NOMO-1 treated with DMSO at 0.1 percent for 48 hours (cell line): ENCODE measurements around the gene CCDC158.
"Not testable (repeated sequence)": the region's sequence is repeated elsewhere in the genome, so short reads cannot be mapped to it uniquely, and the experiment has no call there.

Experiments
- DNase-seq: peaks from one replicate; lab custom pipeline; 2025; ENCODE audit not compliant: unreplicated experiment; lab: John Stamatoyannopoulos, UW

CCDC158 gene

DNA sequence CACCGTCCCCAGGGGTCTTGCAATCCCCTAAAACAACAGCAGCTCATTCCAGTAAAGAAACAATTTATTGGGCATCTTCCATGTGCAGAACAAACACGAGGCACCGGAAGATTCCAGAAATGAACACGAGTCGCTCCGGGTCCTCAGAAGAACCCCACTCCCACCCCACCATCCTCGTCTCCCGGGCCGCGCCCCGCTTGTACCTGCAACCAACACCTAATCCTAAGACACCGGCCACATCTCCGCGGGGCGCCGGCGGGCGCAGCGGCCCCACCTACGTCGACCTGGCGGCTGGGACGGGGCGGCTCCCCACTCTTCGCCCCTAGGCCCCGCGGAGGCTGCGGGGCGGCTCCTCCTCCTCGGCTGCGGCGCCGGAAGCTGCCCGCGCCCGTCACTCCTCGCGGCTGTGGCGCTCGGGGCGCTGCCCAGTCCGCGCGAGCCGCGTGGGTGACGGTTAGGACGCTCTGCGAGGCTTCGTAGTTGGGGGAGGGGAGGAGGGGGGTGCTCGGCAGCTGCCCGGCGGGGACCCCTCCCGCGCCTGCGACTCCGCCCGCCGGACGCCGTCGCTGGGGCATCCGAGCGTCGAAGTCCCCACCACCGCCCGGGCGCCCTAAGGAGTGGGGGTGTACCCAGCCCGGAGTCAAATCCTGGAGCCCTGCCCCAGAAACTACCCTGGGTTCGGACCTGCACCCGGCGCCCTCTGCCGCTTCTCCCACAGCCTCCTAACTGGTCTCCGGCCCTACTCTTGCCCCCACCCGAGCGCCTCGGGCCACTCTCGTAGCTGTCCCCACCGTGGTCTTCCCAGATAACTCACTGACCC lies at the start of gene CCDC158:
TSS of gene CCDC158 (minus strand) at position 380 of the 820 bp plus-strand sequence. CDS start 17,934 bp downstream, outside the sequence.
- no peak for DNase-seq

DNA sequence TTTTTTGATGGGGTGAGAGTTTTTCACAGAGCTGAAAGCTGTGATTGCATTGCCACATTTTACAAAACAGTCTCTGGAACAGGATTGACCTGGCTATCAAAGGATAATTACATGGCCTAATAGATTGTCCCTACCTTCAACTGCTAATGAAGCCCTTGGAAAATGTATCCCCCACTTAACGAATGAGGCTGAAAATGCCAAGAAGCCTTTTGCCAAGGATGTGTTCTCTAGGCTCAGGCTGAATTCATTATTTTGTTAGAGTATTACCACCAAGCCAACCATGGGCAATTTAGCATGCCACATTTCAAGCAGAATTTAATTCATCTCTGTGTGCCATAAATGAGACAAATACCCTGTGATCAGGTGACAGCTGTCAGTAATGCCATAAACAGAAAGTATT lies 49.6 kb upstream of the CCDC158 start:
- no peak for DNase-seq

DNA sequence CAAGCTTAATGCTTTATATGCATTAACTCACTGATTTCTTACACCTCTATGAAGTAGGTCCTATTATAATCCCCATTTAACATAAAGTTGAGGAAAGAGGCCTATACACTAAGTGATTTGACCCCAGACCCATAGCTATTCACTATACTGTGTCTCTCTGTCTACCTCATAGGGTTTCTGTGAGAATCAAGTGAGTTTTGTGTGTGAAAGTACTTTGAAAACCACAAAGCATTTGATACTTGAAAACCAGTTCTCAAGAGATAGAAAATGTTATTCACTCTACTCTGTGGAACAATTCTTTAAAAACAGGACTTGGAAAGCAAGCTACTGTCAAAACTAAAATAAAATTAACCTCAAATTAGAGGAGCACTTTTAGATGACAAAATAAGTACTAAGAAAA lies 49.1 kb upstream of the CCDC158 start:
- no peak for DNase-seq

DNA sequence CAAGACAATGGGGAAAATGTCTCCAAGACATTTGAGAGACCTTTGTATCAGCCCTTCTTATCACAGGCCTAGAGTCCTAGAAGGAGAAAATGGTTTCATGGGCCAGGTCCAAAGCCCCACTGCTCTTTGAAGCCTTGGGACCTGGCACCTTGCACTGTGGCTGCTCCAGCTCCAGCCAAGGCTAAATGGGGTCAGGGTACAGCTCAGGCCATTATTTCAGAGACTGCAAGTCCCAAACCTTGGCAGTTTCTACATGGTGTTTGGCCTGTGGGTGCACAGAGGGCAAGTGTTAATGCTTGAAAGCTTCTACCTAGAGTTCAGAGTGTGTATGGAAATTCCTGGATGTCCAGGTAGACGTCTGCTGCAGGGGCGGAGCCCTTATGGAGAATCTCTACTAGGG lies 42.6 kb upstream of the CCDC158 start:
- DNase-seq: no peak

DNA sequence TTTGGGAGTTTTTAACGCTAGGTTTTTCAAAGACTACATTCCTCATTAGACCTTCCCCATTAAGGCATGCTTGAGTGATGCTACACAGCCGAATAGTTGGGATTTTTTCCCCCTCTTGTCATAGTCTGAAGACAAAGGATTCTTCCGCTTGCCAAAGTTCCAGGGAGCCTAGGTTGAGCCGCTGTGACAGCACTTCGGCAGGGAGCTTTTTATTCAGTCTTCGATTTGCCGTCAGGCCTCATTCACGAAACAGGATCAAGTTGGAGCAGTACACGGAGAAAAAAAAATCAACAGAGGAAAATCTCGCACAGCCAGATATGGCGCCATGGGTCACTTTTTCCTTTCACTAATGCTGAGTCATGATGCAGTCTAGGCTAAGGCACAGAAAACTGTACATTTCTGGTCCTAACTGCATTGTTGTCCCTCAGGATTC lies 38.4 kb upstream of the CCDC158 start:
- DNase-seq: no peak

DNA sequence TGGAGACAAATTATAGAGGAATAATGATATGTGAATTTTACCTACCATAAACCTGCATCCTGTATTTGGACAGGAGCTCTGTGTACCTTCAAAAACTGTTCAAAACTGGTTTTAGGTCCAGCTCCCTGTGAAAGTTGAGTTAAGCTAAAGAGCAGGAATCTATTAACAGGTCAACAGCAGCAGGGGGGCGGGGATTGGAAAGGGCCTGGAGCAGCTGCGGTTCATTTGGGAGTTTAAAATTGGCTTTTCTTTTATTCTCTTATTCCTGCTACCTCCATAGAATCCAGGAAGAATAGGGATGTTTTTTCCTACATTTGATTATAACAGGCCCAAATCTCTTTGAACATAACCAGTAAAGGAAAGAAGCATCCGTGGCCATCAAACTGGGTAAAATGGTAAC lies 37.9 kb upstream of the CCDC158 start:
- DNase-seq: no peak

DNA sequence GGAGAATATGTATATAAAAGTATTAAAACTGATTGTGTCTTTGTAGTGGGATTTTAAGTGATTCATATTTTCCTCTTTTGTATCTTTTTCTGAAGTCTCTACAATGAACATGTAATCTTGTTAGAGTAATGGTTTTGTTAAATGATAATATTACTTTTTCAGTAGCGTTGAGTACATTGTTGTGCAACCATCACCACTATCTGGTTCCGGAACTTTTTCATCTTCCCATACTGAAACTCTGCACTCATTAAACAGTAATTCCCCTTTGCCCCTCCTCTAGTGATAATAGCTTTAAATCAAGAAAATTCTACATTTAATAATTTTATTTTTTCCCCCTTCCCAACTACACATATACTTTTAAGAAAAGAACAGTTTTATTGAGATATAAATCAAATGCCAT lies 37.4 kb upstream of the CCDC158 start:
- no peak for DNase-seq

DNA sequence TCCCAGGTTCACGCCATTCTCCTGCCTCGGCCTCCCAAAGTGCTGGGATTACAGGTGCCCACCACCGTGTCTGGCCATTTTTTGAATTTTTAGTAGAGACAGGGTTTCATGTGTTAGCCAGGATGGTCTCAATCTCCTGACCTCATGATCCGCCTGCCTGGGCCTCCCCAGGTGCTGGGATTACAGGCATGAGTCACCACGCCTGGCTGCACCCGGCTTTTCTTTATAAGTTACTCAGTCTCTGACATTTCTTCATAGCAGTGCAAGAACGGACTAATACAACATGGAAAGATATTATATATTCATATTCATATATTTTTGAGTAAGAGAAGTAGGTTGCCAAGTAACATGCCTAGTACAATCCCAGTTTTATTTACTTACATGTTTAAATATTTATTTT lies 36.9 kb upstream of the CCDC158 start:
- no peak for DNase-seq

DNA sequence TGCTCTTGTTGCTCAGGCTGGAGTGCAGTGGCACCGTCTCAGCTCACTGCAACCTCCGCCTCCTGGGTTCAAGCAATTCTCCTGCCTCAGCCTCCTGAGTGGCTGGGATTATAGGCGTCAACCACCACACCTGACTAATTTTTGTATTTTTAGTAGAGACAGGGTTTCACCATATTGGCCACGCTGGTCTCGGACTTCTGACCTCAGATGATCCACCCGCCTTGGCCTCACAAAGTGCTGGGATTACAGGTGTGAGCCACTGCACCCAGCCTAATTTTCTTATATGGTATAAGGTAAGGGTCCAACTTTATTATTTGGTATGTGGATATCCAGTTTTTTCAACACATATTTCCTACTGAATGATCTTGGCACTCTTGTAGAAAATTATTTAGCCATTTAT lies 33.1 kb upstream of the CCDC158 start:
- DNase-seq: not testable (repeated sequence)

DNA sequence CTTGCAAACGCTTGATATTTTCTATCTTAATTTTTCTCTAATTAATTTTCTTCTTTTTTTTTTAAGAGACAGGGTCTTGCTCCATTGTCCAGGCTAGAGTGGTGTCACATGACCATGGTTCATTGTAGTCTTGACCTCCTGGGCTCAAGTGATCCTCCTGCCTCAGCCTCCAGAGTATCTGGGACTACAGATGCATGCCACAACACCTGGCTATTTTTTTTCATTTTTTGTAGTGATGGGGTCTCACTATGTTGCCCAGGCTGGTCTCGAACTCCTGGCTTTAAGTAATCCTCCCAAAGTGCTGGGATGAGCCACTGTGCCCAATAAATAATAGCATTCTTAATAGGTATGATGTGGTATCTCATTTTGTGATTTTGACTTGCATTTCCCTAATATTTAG lies 32.3 kb upstream of the CCDC158 start:
- no peak for DNase-seq

DNA sequence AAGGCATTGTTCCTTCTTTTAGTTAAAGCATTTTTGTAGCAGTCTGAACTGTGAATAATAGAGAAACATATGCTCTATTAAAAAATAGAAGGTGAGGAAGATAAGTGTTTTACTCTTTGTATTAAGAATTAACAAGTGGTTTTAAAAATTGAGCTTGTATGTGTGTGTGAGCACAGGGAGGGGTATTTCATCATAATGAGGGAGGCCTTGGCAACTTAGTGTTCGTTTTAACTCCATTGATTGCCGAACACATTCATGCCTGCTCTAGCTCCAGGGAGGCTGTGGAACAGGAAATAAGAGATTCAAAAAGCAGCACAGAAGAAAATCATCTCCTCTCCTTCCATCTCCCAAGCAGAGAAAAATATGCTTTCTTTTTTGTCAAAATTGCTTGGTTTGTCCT lies 28.9 kb upstream of the CCDC158 start:
- DNase-seq: no peak

DNA sequence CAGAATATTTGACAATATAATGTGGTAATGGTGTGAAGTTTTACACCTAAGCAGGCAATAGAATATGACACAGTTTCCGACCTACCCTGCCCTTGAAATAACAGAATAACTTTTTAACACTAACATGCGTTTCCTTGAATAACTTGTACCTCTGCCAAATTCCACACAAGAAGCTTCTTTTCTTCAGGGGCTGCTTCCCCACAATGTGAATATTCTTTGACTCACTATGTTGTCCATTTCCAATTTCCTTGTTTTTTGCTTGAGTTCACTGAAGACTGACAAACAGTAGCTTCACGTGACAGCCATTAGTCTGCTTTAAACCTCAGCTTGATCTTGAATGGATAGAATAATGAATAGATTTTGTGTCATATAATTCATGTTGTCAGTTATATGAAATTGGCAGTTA lies 28.4 kb upstream of the CCDC158 start:
- no peak for DNase-seq

DNA sequence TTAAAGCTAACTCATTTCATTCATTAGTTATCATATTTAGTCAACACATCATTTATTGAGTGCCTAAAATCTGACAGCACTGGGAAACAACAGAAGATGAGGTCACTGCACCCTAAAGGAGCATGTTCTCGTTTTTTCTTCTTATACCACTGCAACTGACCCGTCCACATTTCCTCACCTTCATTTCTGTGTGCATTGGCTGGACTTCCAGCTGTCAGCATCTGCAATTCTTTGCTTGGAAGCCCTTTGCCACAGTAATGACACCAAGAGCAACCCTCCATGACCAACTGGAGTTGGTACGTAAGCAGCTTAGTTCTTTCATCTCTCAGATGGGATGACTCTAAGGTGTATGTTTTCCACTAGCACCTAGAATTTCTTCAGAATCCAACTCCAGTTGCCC lies 27.3 kb upstream of the CCDC158 start:
- DNase-seq: no peak

DNA sequence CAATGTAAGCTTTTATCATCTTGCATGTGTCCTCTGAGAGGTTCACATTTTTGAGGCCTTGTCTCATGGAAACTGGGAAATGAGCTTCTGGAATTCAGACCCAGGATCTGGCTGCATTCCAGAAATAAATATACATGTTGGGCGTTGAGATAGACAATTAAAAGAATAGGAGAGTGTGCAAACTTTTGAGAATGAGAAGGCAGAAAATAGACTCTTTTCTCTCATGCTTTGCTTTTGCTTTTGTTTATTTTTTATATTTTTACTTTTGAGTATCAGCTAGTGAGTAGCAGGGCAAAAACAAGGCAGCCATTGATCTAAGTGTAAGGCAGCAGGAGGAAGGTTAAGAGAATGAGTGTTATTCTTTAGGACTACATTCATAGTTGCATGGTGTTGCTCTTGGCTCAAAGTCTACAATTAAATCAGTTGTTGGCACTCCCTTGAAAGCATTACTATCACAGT lies 26.5 kb upstream of the CCDC158 start:
- DNase-seq: no peak

DNA sequence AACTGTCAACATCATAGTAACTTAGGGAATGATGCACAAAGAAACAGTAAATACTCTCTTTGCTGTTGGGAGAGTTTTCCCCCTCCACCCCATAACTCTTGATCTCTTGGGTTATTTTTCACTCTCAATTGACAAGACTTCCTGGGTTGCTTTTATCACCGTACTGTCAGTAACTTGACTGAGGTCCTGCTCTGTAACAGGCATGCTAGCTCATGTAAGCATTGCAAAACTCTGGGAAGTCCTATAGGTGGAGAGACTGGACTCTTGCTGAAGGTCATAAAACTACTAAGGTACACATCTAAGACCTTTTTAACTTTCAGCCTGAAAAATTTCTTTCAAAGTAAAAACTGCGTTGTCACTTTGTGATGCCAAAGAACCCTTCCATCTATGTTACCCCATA lies 25.0 kb upstream of the CCDC158 start:
- DNase-seq: no peak

DNA sequence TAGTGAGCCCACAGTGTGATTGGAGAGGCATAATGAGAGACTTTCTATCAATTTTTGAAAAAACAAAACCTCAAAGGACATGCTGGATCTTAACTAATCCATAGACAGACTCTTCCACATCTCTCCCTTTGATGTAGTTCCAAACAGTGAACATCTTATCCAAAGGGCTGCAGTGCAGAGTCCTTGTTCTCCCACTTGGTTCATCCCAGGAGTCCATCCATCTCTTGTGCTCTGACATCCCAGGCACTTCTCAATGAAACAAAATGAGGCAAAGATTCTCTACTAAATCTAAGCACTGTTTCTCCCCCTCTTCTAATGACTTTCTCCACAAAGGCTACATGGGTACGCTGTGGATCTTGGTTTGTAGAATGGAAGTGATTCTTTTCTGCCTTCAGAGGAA lies 22.4 kb upstream of the CCDC158 start:
- no peak for DNase-seq

DNA sequence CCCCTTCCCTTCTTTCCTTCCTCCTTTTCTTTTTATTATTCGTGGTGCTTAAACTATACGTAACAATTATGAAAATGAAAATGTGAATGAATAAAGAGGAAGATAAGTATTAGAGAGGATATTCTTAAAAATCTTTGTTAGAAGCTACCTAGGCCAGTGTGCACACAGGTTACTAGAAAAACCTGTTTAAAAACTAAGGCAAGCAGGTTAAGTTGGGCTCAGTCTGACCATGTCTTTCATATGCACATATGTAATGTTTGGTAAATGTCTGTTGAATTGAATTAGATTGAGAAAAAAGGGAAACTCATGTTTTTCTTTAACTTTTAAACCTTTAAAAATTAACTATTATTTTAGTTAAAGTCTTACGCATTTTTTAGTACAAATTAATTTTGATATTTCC lies 21.9 kb upstream of the CCDC158 start:
- DNase-seq: no peak

DNA sequence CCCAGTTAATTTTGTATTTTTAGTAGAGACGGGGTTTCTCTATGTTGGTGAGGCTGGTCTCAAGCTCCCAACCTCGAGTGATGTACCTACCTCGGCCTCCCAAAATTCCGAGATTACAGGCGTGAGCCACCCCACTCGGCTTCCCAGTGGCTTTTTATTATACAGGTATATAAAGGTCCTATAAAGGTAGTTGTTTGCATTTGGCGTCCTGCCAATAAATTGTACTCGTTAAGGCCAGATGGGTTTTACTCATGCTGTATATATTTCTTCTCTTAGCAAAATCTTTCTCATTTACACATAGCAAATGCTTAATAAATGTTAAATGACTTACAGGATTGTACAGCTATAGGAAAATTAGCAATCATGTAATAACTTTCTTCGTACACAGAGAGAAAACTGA lies 20.9 kb upstream of the CCDC158 start:
- DNase-seq: no peak

DNA sequence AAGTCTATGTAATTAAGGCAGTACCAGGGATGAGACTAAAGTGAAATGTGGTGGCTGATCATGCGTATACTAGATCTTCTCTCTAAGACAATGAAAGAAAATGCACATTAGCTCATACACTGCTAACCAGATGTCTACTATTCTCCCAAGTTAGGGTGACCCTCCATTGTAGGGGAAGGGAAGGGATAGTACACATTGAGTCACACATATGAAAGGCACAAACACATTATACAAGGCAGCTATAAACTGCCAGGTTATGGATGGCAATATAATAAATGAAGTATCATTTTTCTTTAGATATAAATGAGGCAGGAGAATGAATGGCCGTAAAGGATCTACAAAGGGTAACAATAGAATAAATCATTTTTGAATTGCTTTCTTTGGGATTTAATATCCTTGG lies 18.6 kb upstream of the CCDC158 start:
- DNase-seq: no peak

DNA sequence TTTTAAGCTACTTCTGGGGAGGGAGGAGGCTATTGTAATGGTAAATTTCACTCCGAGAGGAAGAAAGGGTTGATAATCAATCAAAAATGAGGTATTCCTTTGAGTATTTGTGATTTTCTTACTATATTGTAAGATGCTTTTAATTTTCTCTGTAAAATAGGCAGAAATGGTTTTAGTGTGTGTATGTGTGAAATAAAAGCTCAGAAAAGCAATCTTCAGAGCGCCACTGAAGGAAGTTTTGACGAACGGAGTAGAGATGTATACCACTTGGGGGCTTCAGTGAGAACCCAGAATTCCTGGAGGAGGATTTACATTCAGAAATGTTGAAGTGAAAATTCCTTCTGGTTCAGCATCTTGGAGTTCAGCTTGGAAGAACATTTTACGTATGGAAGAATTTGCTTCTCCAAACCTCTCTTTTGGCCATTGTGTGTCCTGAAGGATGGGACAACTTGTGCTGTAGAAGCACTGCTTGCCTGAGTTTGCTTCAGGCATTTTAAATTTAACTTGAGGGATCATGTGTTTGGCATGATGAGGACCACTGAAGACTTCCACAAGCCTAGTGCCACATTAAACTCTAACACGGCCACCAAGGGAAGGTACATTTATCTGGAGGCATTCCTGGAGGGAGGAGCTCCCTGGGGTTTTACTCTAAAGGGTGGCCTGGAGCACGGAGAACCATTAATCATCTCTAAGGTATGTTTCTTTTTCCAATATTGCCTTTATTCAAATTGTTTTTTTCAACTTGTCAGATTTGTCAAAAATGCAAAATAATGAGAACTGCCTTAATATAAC lies 14.8 kb upstream of the CCDC158 start:
- DNase-seq: no peak

DNA sequence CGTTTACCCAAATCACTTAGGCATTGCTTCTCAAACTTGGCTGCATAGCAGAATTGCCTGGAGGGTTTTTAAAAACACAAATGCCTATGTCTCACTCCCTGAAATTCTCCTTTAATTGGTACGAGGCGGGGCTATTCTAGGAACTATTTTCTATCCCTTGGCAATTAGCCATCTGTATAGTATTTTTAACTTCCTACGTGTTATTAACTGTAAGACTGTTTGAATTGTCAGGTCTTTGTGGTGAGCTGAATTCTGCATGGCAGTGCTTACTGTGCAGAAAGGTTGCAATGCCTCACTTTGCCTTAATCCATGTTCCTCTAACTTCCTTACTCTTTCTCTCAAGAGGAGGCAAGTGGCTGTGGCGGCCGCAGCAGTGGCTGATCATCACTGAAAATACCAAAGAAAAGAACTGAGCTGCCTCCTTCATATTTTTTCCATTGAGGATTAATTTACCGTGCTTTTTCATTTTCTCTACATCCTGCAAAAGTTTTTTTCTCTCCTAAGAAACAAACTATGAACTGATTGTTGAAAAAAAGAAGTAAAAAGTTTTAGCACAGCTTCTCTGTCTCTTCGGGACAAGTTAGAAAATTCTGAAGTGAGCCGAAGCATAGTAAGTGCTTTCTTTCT lies 14.1 kb upstream of the CCDC158 start, which contains the start of gene SHROOM3:
TSS of gene SHROOM3 (plus strand) at position 329 of the 627 bp plus-strand sequence. CDS start 824 bp downstream, outside the sequence.
- DNase-seq: no peak
